Neuronal stem cell (in vitro differentiated cells): ENCODE results near the gene ZEB2.

Experiments used
- DNase-seq: peaks from one replicate; pipeline ENCODE4 v3.0.0-alpha.2; 2013; ENCODE audit warnings: low spot score
- H2AFZ ChIP-seq: one replicate; pipeline ENCODE4 v1.6.1; 2013; ENCODE audit warnings: mild to moderate bottlenecking, low read length, inconsistent platforms
- H2AK5ac ChIP-seq: 2 replicates; pipeline ENCODE4 v1.6.1; 2013; ENCODE audit warnings: low read depth, mild to moderate bottlenecking, inconsistent platforms, low read length, moderate library complexity, mixed read lengths
- H2BK120ac ChIP-seq: 2 replicates; pipeline ENCODE4 v1.6.1; 2013; ENCODE audit warnings: low read depth, mild to moderate bottlenecking, inconsistent platforms, low read length, moderate library complexity, mixed read lengths
- H2BK12ac ChIP-seq: one replicate; pipeline ENCODE4 v1.6.1; 2013; ENCODE audit warnings: low read length, inconsistent platforms
- H2BK15ac ChIP-seq: 2 replicates; pipeline ENCODE4 v1.6.1; 2013; ENCODE audit warnings: mild to moderate bottlenecking, low read length, inconsistent platforms, mixed read lengths
- H2BK5ac ChIP-seq: one replicate; pipeline ENCODE4 v1.6.1; 2013; ENCODE audit warnings: inconsistent platforms, mild to moderate bottlenecking, low read length, moderate library complexity
- H3K14ac ChIP-seq: one replicate; pipeline ENCODE4 v1.6.1; 2013; ENCODE audit warnings: low read length, inconsistent platforms
- H3K18ac ChIP-seq: 2 replicates; pipeline ENCODE4 v1.6.1; 2013; ENCODE audit warnings: low read length, inconsistent platforms
- H3K23ac ChIP-seq: 2 replicates; pipeline ENCODE4 v1.6.1; 2013; ENCODE audit warnings: low read depth, mild to moderate bottlenecking, mixed read lengths, low read length, inconsistent platforms; ENCODE audit not compliant: poor library complexity
- H3K27ac ChIP-seq: replicated peaks from 3 replicates; pipeline ENCODE4 v1.5.1; 2013; ENCODE audit warnings: low read length, inconsistent platforms
- H3K27me3 ChIP-seq, 3 experiments: 2 replicates each; pipeline ENCODE4 v1.6.1; 2013; ENCODE audit warnings: low read length in 3 of 3, mild to moderate bottlenecking in 2 of 3, inconsistent platforms in 1 of 3, low read depth in 1 of 3, mixed read lengths in 1 of 3, moderate library complexity in 1 of 3; ENCODE audit not compliant: control insufficient read depth in 3 of 3, insufficient read depth in 3 of 3
- H3K36me3 ChIP-seq, 2 donors: replicated peaks in 1 of 2; 2 replicates each; pipeline ENCODE4 v1.6.1; 2013; ENCODE audit warnings: low read length in 2 of 2; ENCODE audit not compliant: control insufficient read depth in 2 of 2, insufficient read depth in 2 of 2
- H3K4ac ChIP-seq: 2 replicates; pipeline ENCODE4 v1.6.1; 2013; ENCODE audit warnings: inconsistent platforms, mild to moderate bottlenecking, low read length, moderate library complexity
- H3K4me1 ChIP-seq, 2 donors: 1 replicate in 1 of 2; 2 replicates in 1 of 2; pipeline ENCODE4 v1.6.1; 2013; ENCODE audit warnings: low read length in 2 of 2, low read depth in 1 of 2; ENCODE audit not compliant: control insufficient read depth in 2 of 2, insufficient read depth in 1 of 2
- H3K4me2 ChIP-seq: one replicate; pipeline ENCODE4 v1.6.1; 2013; ENCODE audit warnings: mild to moderate bottlenecking, low read length, inconsistent platforms; ENCODE audit not compliant: insufficient read depth, poor library complexity, severe bottlenecking
- H3K4me3 ChIP-seq, 2 donors: 2 replicates each; pipeline ENCODE4 v1.5.1; 2013; ENCODE audit warnings: low read length in 2 of 2, mild to moderate bottlenecking in 2 of 2, inconsistent platforms in 1 of 2, moderate library complexity in 1 of 2
- H3K79me1 ChIP-seq: one replicate; pipeline ENCODE4 v1.6.1; 2013; ENCODE audit warnings: low read depth, mild to moderate bottlenecking, inconsistent platforms, low read length, moderate library complexity
- H3K9ac ChIP-seq: one replicate; pipeline ENCODE4 v1.6.1; 2013; ENCODE audit warnings: mild to moderate bottlenecking, low read depth, low read length, inconsistent platforms; ENCODE audit not compliant: poor library complexity
- H3K9me3 ChIP-seq, 2 donors: replicated peaks in 1 of 2; 2 replicates each; pipeline versions ENCODE3 to v1.6.1; 2013; ENCODE audit warnings: low read length in 2 of 2, mild to moderate bottlenecking in 2 of 2, inconsistent platforms in 1 of 2, low read depth in 1 of 2, mixed read lengths in 1 of 2, moderate library complexity in 1 of 2; ENCODE audit not compliant: control insufficient read depth in 2 of 2, insufficient read depth in 1 of 2
- H4K8ac ChIP-seq: one replicate; pipeline ENCODE4 v1.6.1; 2013; ENCODE audit warnings: low read depth, mild to moderate bottlenecking, inconsistent platforms, low read length, moderate library complexity
- H4K91ac ChIP-seq: one replicate; pipeline ENCODE4 v1.6.1; 2013; ENCODE audit warnings: low read length, low read depth, mild to moderate bottlenecking, inconsistent platforms; ENCODE audit not compliant: poor library complexity
- WGBS, 2 donors: extraction: QIAGEN DNeasy Blood & Tissue Kit; methylation state at CpG; one replicate each; pipeline ENCODE4 v1.1.7; 2013; ENCODE audit warnings: missing lambda C conversion rate in 2 of 2, mixed read lengths in 1 of 2; ENCODE audit not compliant: insufficient read length in 2 of 2, insufficient replicate concordance in 1 of 2; ENCODE audit errors: extremely low coverage in 2 of 2; 5-methylcytosine and 5-hydroxymethylcytosine counted together

Gene ZEB2

GRCh38 chr2:144522176-144522896 lies 2.4 kb upstream of the ZEB2 start:
- Histone ChIP-seq H3K4me3 (peak overlapping the region; percentile 51 to 57), H3K4ac (no peak overlapping the region), H3K23ac (no peak overlapping the region), H3K9ac (peak overlapping the region; percentile 80), H2BK120ac (no peak overlapping the region), H2BK12ac (no peak overlapping the region), H4K91ac (no peak overlapping the region), H3K27me3 (no peaks in the 10 kb centered on the region), H3K4me1 (peaks cover 6 to 39% of the 10 kb centered on the region in 2 donors), H2AFZ (peak overlapping the region; percentile 90), H3K18ac (peak overlapping the region; percentile 89), H4K8ac (no peak overlapping the region), H3K9me3 (no peaks in the 10 kb centered on the region), H3K36me3 (no peaks in the 10 kb centered on the region), H3K79me1 (no peaks in the 10 kb centered on the region), H2BK15ac (no peak overlapping the region), H3K4me2 (peak overlapping the region; percentile 72), H3K14ac (no peak overlapping the region), H2AK5ac (no peak overlapping the region), H3K27ac (no peak overlapping the region), H2BK5ac (no peak overlapping the region)
- DNase-seq, result no peak
- no CpG with 5 or more reads among the region's 8 CpGs for WGBS, 2 donors

GRCh38 chr2:144521686-144522085 lies 1.8 kb upstream of the ZEB2 start:
- Histone ChIP-seq H2AK5ac (no peak overlapping the region), H3K4me1 (peaks cover 6 to 33% of the 10 kb centered on the region in 2 donors), H3K9ac (no peak overlapping the region), H3K4me2 (no peak overlapping the region), H3K18ac (no peak overlapping the region), H3K79me1 (no peaks in the 10 kb centered on the region), H3K4me3 (no peak overlapping the region), H3K4ac (no peak overlapping the region), H4K8ac (no peak overlapping the region), H3K36me3 (no peaks in the 10 kb centered on the region), H2BK5ac (no peak overlapping the region), H3K27me3 (no peaks in the 10 kb centered on the region), H2BK120ac (no peak overlapping the region), H2BK12ac (no peak overlapping the region), H2AFZ (no peak overlapping the region), H3K9me3 (no peaks in the 10 kb centered on the region), H2BK15ac (no peak overlapping the region), H3K14ac (no peak overlapping the region), H3K23ac (no peak overlapping the region), H3K27ac (no peak overlapping the region), H4K91ac (no peak overlapping the region)
- no peak for DNase-seq
- no CpG with 5 or more reads among the region's 4 CpGs for WGBS, 2 donors

- H2BK15ac ChIP-seq, result no peak overlapping the region
- no peaks in the 10 kb centered on the region for H3K27me3 ChIP-seq
- H2AK5ac ChIP-seq, result no peak overlapping the region
- WGBS, 2 donors, result no CpG with 5 or more reads among the region's 8 CpGs
- H4K8ac ChIP-seq, result no peak overlapping the region
- no peak overlapping the region for H2BK120ac ChIP-seq
- DNase-seq, result no peak
- no peak overlapping the region for H2BK12ac ChIP-seq
- no peaks in the 10 kb centered on the region for H3K79me1 ChIP-seq
- no peak overlapping the region for H3K23ac ChIP-seq
- peak overlapping the region; percentile 35 for H3K4me2 ChIP-seq
- H3K4me1 ChIP-seq, result peaks cover 6 to 32% of the 10 kb centered on the region in 2 donors
- no peaks in the 10 kb centered on the region for H3K9me3 ChIP-seq
- peak overlapping the region; percentile 56 for H2AFZ ChIP-seq
- no peaks in the 10 kb centered on the region for H3K36me3 ChIP-seq
- no peak overlapping the region for H3K18ac ChIP-seq
- H3K4me3 ChIP-seq, result peak overlapping the region in 1 of 2 donors; percentile 79
- H3K9ac ChIP-seq, result no peak overlapping the region
- H2BK5ac ChIP-seq, result no peak overlapping the region
- H4K91ac ChIP-seq, result no peak overlapping the region
- no peak overlapping the region for H3K4ac ChIP-seq
- no peak overlapping the region for H3K14ac ChIP-seq
- no peak overlapping the region for H3K27ac ChIP-seq
Observed at GRCh38 chr2:144520756-144521487, 1.0 kb upstream of the ZEB2 start.

GRCh38 chr2:144519597-144519933 lies 354 bp downstream of the ZEB2 start:
- H3K27me3 ChIP-seq, result no peaks in the 10 kb centered on the region
- H3K4me3 ChIP-seq, result peak overlapping the region; percentile 77 to 79
- H2BK120ac ChIP-seq, result no peak overlapping the region
- H3K23ac ChIP-seq, result no peak overlapping the region
- H2BK15ac ChIP-seq, result no peak overlapping the region
- H3K27ac ChIP-seq, result peak overlapping the region; percentile 60
- WGBS, 2 donors, result no CpG with 5 or more reads among the region's 3 CpGs
- no peak overlapping the region for H3K4ac ChIP-seq
- H2AK5ac ChIP-seq, result no peak overlapping the region
- no peak overlapping the region for H2BK5ac ChIP-seq
- H3K18ac ChIP-seq, result no peak overlapping the region
- no peaks in the 10 kb centered on the region for H3K79me1 ChIP-seq
- no peak overlapping the region for H2BK12ac ChIP-seq
- DNase-seq, result no peak
- H3K36me3 ChIP-seq, result peaks cover 0 to 10% of the 10 kb centered on the region in 2 donors
- peak overlapping the region; percentile 48 for H3K4me2 ChIP-seq
- H3K14ac ChIP-seq, result no peak overlapping the region
- H3K9ac ChIP-seq, result no peak overlapping the region
- peaks cover 7 to 32% of the 10 kb centered on the region in 2 donors for H3K4me1 ChIP-seq
- no peak overlapping the region for H4K8ac ChIP-seq
- H2AFZ ChIP-seq, result peak overlapping the region; percentile 44
- no peak overlapping the region for H4K91ac ChIP-seq
- H3K9me3 ChIP-seq, result no peaks in the 10 kb centered on the region
